ENCODE results near the gene PFKL.

PFKL gene

GRCh38 chr21:44318489-44319285, 18.8 kb downstream of the PFKL start:
- no peaks in the 10 kb centered on the region for H3K27me3 ChIP-seq
- H3K4me3 ChIP-seq, result no peak overlapping the region
- no peak overlapping the region for H3K9ac ChIP-seq
- no peak for TF ChIP-seq Cebpa-rat (IDR thresholded peaks at IDR 0.05)
- H3K27ac ChIP-seq, result no peak overlapping the region
- H3K4me1 ChIP-seq, result no peaks in the 10 kb centered on the region
- H3K9me3 ChIP-seq (replicated peaks in 1 of 11), result no peaks in the 10 kb centered on the region
- peaks cover 79 to 98% (median 96%) of the 10 kb centered on the region in 11 experiments for H3K36me3 ChIP-seq
- H3K4me2 ChIP-seq, result no peak overlapping the region
- H4K20me1 ChIP-seq, result peaks cover under 1 to 98% (median 54%) of the 10 kb centered on the region in 11 experiments; a peak in 18 of 22 replicates

DNA sequence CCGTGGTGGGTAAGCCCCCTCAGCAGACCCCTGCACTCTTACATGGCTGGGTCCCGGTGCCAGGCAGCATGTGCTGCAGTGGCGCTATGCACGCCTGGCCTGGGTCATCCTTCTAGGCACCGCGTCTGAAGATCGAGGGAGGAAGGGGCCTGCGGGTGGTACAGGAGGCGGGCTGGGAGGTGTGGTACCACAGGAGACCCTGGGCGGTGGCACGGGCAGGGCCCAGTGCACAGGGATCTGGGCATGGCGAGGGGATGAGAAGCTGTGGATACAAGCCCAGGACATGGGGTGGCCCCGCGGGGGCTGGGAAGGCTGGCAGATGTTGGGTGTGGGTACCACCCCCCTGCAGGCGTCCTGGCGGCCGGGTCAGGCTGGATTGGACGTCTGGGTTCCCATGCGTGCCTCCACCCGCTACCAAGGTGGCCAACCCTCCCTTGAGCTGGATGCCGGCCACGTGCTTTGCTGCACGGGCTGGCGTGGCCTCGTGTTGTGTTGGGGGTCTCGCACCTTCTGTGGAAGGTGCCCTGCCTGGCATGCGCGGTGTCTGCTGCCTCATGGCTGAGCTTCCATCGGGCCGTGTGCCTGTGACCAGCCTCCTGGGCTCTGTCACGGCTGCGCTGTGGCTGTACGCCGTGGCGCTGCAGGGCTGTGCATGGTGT, 19.7 kb downstream of the PFKL start:
- H3K27ac ChIP-seq, result no peak overlapping the region
- no peak overlapping the region for H3K9ac ChIP-seq
- TF ChIP-seq Cebpa-rat (IDR thresholded peaks at IDR 0.05), result no peak
- no peaks in the 10 kb centered on the region for H3K9me3 ChIP-seq (replicated peaks in 1 of 11)
- no peak overlapping the region for H3K4me2 ChIP-seq
- H4K20me1 ChIP-seq, result peaks cover 0 to 98% (median 54%) of the 10 kb centered on the region in 11 experiments; a peak in 18 of 22 replicates
- H3K27me3 ChIP-seq, result no peaks in the 10 kb centered on the region
- peaks cover 82 to 98% (median 97%) of the 10 kb centered on the region in 11 experiments for H3K36me3 ChIP-seq
- H3K4me3 ChIP-seq, result no peak overlapping the region
- no peaks in the 10 kb centered on the region for H3K4me1 ChIP-seq

- peaks cover 0 to 9% (median 1%) of the 10 kb centered on the region in 10 experiments; a peak in 7 of 20 replicates for H3K4me1 ChIP-seq
- H3K4me3 ChIP-seq, result no peak overlapping the region
- no peak overlapping the region for H3K4me2 ChIP-seq
- H3K9me3 ChIP-seq (replicated peaks in 1 of 11), result no peaks in the 10 kb centered on the region
- H3K27me3 ChIP-seq, result no peaks in the 10 kb centered on the region
- H3K27ac ChIP-seq, result no peak overlapping the region
- H3K36me3 ChIP-seq, result peaks cover 92 to 98% (median 97%) of the 10 kb centered on the region in 11 experiments
- TF ChIP-seq Cebpa-rat (IDR thresholded peaks at IDR 0.05), result no peak
- H3K9ac ChIP-seq, result no peak overlapping the region
- peaks cover 0 to 98% (median 54%) of the 10 kb centered on the region in 11 experiments; a peak in 19 of 22 replicates for H4K20me1 ChIP-seq
Observed at GRCh38 chr21:44320847-44321246, 21.0 kb downstream of the PFKL start.

GRCh38 chr21:44321846-44322450, 22.1 kb downstream of the PFKL start:
- Histone ChIP-seq H3K4me1 (peaks cover 3 to 18% (median 8%) of the 10 kb centered on the region in 10 experiments), H3K36me3 (peaks cover 87 to 97% (median 95%) of the 10 kb centered on the region in 11 experiments), H4K20me1 (peaks cover 2 to 98% (median 53%) of the 10 kb centered on the region in 11 experiments; a peak in 20 of 22 replicates), H3K9ac (no peak overlapping the region), H3K27me3 (no peaks in the 10 kb centered on the region), H3K27ac (no peak overlapping the region), H3K4me3 (no peak overlapping the region), H3K4me2 (no peak overlapping the region), H3K9me3 (replicated peaks in 1 of 11) (no peaks in the 10 kb centered on the region)
- no peak for TF ChIP-seq Cebpa-rat (IDR thresholded peaks at IDR 0.05)

- Histone ChIP-seq H4K20me1 (peaks cover 10 to 98% (median 54%) of the 10 kb centered on the region in 11 experiments; a peak in 21 of 22 replicates), H3K9me3 (replicated peaks in 1 of 11) (no peaks in the 10 kb centered on the region), H3K4me1 (peaks cover 8 to 26% (median 16%) of the 10 kb centered on the region in 10 experiments), H3K27ac (no peak overlapping the region), H3K36me3 (peaks cover 84 to 97% (median 94%) of the 10 kb centered on the region in 11 experiments), H3K4me2 (no peak overlapping the region), H3K27me3 (no peaks in the 10 kb centered on the region), H3K4me3 (no peak overlapping the region), H3K9ac (no peak overlapping the region)
- TF ChIP-seq Cebpa-rat (IDR thresholded peaks at IDR 0.05), result no peak
Observed at GRCh38 chr21:44322621-44323325, 22.9 kb downstream of the PFKL start.

- Histone ChIP-seq H3K4me1 (peaks cover 8 to 32% (median 24%) of the 10 kb centered on the region in 10 experiments), H3K9me3 (replicated peaks in 1 of 11) (no peaks in the 10 kb centered on the region), H3K36me3 (peaks cover 77 to 93% (median 87%) of the 10 kb centered on the region in 11 experiments), H3K27me3 (no peaks in the 10 kb centered on the region), H3K9ac (no peak overlapping the region), H4K20me1 (peaks cover 18 to 98% (median 60%) of the 10 kb centered on the region in 11 experiments; a peak in 21 of 22 replicates), H3K4me2 (no peak overlapping the region), H3K4me3 (no peak overlapping the region), H3K27ac (no peak overlapping the region)
- no peak for TF ChIP-seq Cebpa-rat (IDR thresholded peaks at IDR 0.05)
Observed at GRCh38 chr21:44323591-44323990, 23.7 kb downstream of the PFKL start.

DNA sequence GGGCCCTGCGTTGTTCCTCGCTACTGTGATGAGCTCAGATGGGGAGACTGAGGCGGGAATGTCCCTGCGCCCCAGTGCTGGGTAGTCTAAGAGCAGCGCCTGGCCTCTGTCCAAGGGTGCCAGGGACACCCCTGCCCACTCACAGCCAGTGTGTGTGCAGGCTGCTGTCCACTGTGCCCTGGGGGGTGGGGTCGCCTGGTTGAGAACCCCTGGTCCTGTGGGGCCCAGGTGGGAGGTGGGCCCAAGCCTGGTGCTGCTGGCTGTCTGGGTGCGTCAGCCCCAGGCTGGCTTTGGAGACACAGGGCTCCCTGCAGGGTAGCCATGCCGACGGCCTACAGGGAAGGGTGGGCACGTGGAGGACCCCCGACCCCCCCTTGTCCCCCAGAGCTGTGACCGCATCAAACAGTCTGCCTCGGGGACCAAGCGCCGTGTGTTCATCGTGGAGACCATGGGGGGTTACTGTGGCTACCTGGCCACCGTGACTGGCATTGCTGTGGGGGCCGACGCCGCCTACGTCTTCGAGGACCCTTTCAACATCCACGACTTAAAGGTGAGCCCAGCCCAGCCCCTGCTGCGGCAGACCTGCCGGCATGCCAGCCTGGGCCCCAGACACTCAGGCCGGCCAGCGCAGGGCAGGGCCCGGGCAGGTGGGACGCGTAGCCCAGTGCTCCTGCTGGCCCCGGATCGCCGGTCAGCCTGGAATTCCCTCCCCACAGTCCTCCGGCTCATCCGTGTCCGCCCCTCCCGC, 24.4 kb downstream of the PFKL start:
- Histone ChIP-seq H3K4me3 (no peak overlapping the region), H3K27me3 (no peaks in the 10 kb centered on the region), H3K9me3 (replicated peaks in 1 of 11) (no peaks in the 10 kb centered on the region), H3K9ac (no peak overlapping the region), H3K27ac (0 out of 22 replicates have a peak overlapping the region, but pooled peaks of 1 of the 11 experiments have one; percentile 12), H3K4me2 (no peak overlapping the region), H4K20me1 (peaks cover 25 to 98% (median 66%) of the 10 kb centered on the region in 11 experiments; a peak in 21 of 22 replicates), H3K4me1 (peaks cover 8 to 37% (median 28%) of the 10 kb centered on the region in 10 experiments), H3K36me3 (peaks cover 70 to 86% (median 80%) of the 10 kb centered on the region in 11 experiments)
- TF ChIP-seq Cebpa-rat (IDR thresholded peaks at IDR 0.05), result no peak

- H3K36me3 ChIP-seq, result peaks cover 65 to 81% (median 75%) of the 10 kb centered on the region in 11 experiments
Observed at GRCh38 chr21:44324854-44325107, 24.9 kb downstream of the PFKL start.

More at GRCh38 chr21:44324854-44325107, 24.9 kb downstream of the PFKL start:
- TF ChIP-seq Cebpa-rat (IDR thresholded peaks at IDR 0.05), result no peak
- peaks cover 8 to 39% (median 32%) of the 10 kb centered on the region in 10 experiments for H3K4me1 ChIP-seq
- H3K9ac ChIP-seq, result no peak overlapping the region
- no peak overlapping the region for H3K4me2 ChIP-seq
- H4K20me1 ChIP-seq, result peaks cover 30 to 98% (median 67%) of the 10 kb centered on the region in 11 experiments
- H3K4me3 ChIP-seq, result no peak overlapping the region
- no peaks in the 10 kb centered on the region for H3K9me3 ChIP-seq (replicated peaks in 1 of 11)
- H3K27me3 ChIP-seq, result no peaks in the 10 kb centered on the region
- H3K27ac ChIP-seq, result 0 out of 22 replicates have a peak overlapping the region, but pooled peaks of 1 of the 11 experiments have one; percentile 12
